Stimulated activated naive B cell treated with anti-CD40 and anti-IgM and Interleukin-4, amounts not matched to agents 10 μg/mL and 1 μg/mL and 100 μg/mL, for 72 hours (primary cell): Measurements from ENCODE around the gene TGDS.
A peak's percentile ranks its signal among the peaks of the same experiment; 100 is the strongest.
"Not testable (repeated sequence)": the region's sequence is repeated elsewhere in the genome, so short reads cannot be mapped to it uniquely, and the experiment has no call there.

ENCODE experiments used
- ATAC-seq, 2 donors: fragments of 150-1000 bp; cut with Tn5 transposase; replicated peaks; 2 replicates each; pipeline ENCODE4 v1.10.0; 2021; ENCODE audit warnings: moderate library complexity in 1 of 2
- DNase-seq: peaks from one replicate; pipeline ENCODE4 v3.0.0; 2021
- H3K27ac Mint-ChIP-seq: one replicate; pipeline ENCODE4 v1.8.0; 2022; ENCODE audit warnings: mild to moderate bottlenecking, mixed read lengths
- H3K27me3 Mint-ChIP-seq, 2 donors: one replicate each; pipeline ENCODE4 v1.8.0; 2022; ENCODE audit warnings: mixed read lengths in 2 of 2
- H3K36me3 Mint-ChIP-seq, 2 donors: one replicate each; pipeline ENCODE4 v1.8.0; 2022; ENCODE audit warnings: mixed read lengths in 2 of 2, mild to moderate bottlenecking in 1 of 2
- H3K4me1 Mint-ChIP-seq, 2 donors: one replicate each; pipeline ENCODE4 v1.8.0; 2022; ENCODE audit warnings: mixed read lengths in 2 of 2, mild to moderate bottlenecking in 1 of 2
- H3K4me3 Mint-ChIP-seq, 2 donors: one replicate each; pipeline ENCODE4 v1.8.0; 2022; ENCODE audit warnings: mild to moderate bottlenecking in 2 of 2, mixed read lengths in 2 of 2, moderate library complexity in 1 of 2
- H3K9me3 Mint-ChIP-seq, 2 donors: one replicate each; pipeline ENCODE4 v1.8.0; 2022; ENCODE audit warnings: mixed read lengths in 2 of 2, mild to moderate bottlenecking in 1 of 2

Gene TGDS, protein sequence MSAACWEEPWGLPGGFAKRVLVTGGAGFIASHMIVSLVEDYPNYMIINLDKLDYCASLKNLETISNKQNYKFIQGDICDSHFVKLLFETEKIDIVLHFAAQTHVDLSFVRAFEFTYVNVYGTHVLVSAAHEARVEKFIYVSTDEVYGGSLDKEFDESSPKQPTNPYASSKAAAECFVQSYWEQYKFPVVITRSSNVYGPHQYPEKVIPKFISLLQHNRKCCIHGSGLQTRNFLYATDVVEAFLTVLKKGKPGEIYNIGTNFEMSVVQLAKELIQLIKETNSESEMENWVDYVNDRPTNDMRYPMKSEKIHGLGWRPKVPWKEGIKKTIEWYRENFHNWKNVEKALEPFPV

DNA sequence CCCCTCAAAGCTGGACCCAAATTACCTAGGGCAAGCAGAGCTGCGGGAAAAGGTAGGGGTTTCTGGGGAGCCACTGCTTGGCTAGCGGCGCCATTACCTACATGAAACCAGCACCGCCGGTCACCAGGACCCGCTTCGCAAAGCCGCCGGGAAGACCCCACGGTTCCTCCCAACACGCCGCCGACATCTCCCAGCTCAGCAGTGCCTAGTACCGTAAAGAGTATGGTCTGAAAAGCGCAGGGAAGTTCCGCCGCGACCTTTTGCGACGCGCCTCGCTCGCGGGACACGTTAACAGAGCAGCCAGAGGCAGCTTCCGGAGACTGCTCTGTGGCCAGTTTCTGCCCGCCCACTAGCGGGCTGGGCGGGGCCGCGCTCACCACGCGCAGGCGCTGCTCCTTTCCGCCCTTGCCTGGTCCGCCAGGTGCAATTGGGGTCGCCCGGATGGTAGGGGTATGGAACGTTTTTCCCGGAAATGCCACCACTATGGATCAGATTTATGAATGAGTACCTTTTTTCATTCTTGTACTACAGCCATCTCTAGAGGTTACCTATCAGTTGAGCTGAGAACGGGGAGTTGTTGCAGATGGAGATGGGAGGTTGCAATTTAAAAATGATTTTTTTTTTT, at the start of gene TGDS:
TGDS (minus strand) TSS at position 203 of the 625 bp plus-strand sequence; CDS start at position 187, 16 bp downstream.
- H3K36me3 Mint-ChIP-seq, result peaks cover 7 to 8% of the 10 kb centered on the region in 2 donors
- no peaks in the 10 kb centered on the region for H3K27me3 Mint-ChIP-seq
- peak; percentile 88 for DNase-seq
- H3K27ac Mint-ChIP-seq, result peak within 1 kb of the TSS; percentile 93
- H3K9me3 Mint-ChIP-seq, result peaks cover 4% of the 10 kb centered on the region in 2 donors
- H3K4me1 Mint-ChIP-seq, result peaks cover 18 to 29% of the 10 kb centered on the region in 2 donors
- peak; percentile 95 to 97 for ATAC-seq
- peak within 1 kb of the TSS; percentile 92 to 93 for H3K4me3 Mint-ChIP-seq

DNA sequence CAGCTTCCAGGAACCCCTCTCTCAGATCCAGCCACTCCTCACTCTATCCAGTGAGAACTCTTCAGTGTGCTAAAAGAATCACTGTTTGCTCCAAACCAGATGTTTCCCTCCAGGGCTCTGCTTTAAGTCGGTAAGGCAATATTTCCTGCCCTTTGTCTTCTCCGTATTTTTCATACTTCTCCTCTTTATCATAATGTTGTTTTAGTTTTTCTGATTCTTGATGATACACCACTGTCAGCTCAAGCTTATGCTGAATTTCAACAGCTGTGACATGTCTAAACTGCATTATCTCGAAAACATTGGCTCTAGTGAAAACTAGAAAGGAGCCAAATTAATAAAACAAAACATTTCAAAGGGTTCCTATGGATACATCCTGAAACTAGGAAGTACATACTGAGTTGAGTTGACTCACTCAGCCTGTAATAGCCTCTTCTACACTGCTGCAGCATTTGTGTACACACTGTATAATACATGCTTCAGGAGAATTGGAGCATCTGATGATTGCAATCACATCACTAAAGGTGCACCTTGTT, 45.5 kb upstream of the TGDS start:
- DNase-seq, result no peak

DNA sequence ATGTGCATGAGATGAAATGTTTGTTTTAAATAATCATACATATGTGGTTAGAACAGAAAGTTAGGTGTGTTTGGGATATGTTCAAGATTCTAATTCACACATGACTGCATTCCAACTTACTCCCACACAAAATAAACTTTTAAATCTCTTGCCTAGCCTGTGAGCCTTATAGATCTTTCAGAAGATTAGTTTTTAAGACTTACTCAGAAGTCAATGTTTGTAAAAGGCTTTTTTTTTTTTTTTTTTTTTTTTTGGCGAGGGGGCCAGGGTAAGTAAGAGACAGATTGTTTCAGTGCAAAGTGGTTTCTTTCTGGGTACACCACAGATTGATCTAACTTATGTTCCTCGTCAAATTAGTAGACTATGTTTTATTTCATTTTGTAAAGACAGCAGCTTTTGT, 44.8 kb upstream of the TGDS start:
- H3K4me3 Mint-ChIP-seq, result no peak overlapping the region
- H3K27ac Mint-ChIP-seq, result no peak overlapping the region
- peaks cover 0 to 2% of the 10 kb centered on the region in 2 donors for H3K4me1 Mint-ChIP-seq
- H3K36me3 Mint-ChIP-seq, result peaks cover 0 to 4% of the 10 kb centered on the region in 2 donors
- no peak for ATAC-seq
- peaks cover 0 to 4% of the 10 kb centered on the region in 2 donors for H3K27me3 Mint-ChIP-seq
- peaks cover 4 to 6% of the 10 kb centered on the region in 2 donors for H3K9me3 Mint-ChIP-seq
- DNase-seq, result no peak

More for the DNA sequence above, 45.5 kb upstream of the TGDS start:
- ATAC-seq, result no peak
- no peak overlapping the region for H3K4me3 Mint-ChIP-seq
- H3K9me3 Mint-ChIP-seq, result peaks cover 4 to 6% of the 10 kb centered on the region in 2 donors
- H3K27me3 Mint-ChIP-seq, result peaks cover 0 to 4% of the 10 kb centered on the region in 2 donors
- no peak overlapping the region for H3K27ac Mint-ChIP-seq
- peaks cover 0 to 4% of the 10 kb centered on the region in 2 donors for H3K36me3 Mint-ChIP-seq
- H3K4me1 Mint-ChIP-seq, result no peaks in the 10 kb centered on the region

GRCh38 chr13:94637677-94638076, 41.7 kb upstream of the TGDS start:
- not testable (repeated sequence) for H3K4me1 Mint-ChIP-seq, H3K4me3 Mint-ChIP-seq, H3K9me3 Mint-ChIP-seq, DNase-seq, ATAC-seq, H3K27me3 Mint-ChIP-seq, H3K27ac Mint-ChIP-seq
- peaks cover 5 to 14% of the 10 kb centered on the region in 2 donors for H3K36me3 Mint-ChIP-seq

- H3K4me1 Mint-ChIP-seq, result peaks cover 0 to 2% of the 10 kb centered on the region in 2 donors
- DNase-seq (no peak), ATAC-seq (no peak)
- H3K9me3 Mint-ChIP-seq, result peaks cover 4 to 6% of the 10 kb centered on the region in 2 donors
- H3K36me3 Mint-ChIP-seq, result peaks cover 5 to 18% of the 10 kb centered on the region in 2 donors
- H3K27me3 Mint-ChIP-seq, result peaks cover 0 to 4% of the 10 kb centered on the region in 2 donors
- H3K4me3 Mint-ChIP-seq, result no peak overlapping the region
- H3K27ac Mint-ChIP-seq, result no peak overlapping the region
Measured at GRCh38 chr13:94636942-94637578, 41.1 kb upstream of the TGDS start.

DNA sequence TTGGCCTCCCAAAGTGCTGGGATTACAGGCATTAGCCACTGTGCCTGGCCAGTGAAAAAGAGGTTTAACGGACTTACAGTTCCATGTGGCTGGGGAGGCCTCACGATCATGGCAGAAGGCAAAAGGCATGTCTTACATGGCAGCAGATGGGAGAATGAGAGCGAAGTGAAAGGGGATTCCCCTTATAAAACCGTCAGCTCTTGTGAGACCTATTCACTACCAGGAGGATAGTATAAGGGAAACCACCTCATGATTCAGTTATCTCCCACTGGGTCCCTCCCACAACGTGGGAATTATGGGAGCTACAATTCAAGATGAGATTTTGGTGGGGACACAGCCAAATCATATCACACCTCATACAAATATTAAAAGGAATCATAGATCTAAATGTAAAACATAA, 40.1 kb upstream of the TGDS start:
- H3K36me3 Mint-ChIP-seq, result peaks cover 5 to 18% of the 10 kb centered on the region in 2 donors
- DNase-seq, H3K27me3 Mint-ChIP-seq, H3K9me3 Mint-ChIP-seq, H3K4me1 Mint-ChIP-seq, ATAC-seq, H3K4me3 Mint-ChIP-seq, H3K27ac Mint-ChIP-seq: not testable (repeated sequence)

DNA sequence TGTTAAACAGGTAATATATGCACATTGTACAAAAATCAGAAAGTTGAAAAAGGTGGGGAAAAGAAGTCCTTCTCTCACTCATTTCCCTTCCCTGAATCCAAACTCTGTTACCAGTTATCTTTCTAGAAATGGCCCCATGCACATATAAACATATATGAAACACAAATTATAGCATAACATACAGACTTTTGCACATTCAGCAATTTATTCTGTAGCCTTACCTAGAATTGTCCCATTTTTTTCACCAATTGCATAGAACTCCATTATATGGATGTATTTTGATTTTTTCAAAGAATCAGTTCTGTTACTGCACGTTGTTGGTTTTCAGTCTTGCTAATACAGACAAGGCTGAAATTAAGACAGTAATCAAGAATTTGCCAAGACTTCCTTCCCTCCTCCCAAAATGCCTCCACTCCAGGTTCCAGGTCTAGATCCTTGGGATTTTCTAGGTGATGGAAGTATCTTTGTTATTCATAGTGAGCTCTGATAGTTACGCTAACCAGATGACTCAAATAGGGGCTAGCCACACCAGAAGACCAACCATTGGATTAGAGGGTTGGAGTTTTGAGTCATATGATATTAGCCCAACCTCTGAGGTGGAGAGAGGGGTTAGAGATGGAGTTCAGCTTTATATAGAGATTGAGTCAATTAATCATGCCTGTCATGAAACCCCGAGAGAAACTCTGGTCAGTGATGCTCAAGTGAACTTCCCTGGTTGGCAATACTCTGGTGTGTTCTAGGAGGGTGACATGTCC, 36.5 kb upstream of the TGDS start:
- H3K9me3 Mint-ChIP-seq, result peaks cover 2 to 3% of the 10 kb centered on the region in 2 donors
- DNase-seq (no peak), ATAC-seq (no peak)
- H3K27ac Mint-ChIP-seq, result no peak overlapping the region
- H3K4me3 Mint-ChIP-seq, result no peak overlapping the region
- H3K4me1 Mint-ChIP-seq, result peaks cover 0 to 2% of the 10 kb centered on the region in 2 donors
- H3K36me3 Mint-ChIP-seq, result peaks cover 19 to 29% of the 10 kb centered on the region in 2 donors
- no peaks in the 10 kb centered on the region for H3K27me3 Mint-ChIP-seq

DNA sequence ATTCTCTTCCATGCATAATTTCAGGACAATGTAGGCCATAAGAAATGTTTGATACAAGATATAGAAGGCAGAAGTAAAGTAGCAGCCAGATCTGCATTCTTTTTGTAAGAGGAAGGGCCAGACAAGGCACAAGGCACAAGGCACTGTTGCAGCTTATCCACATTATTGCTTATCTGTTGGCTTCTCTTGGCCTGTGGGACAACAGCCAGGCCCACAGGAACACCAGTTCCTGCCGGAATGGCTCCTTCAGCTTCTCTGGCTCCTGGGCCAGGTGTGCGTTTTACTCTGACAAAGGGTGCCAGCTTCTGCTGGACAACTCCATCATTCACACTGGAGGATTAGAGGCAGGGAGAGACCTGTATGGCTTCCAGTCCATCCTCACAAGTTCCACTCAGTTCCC, 34.9 kb upstream of the TGDS start:
- ATAC-seq, result no peak
- Mint-ChIP-seq H3K4me1 (peaks cover 0 to under 1% of the 10 kb centered on the region in 2 donors), H3K27me3 (no peaks in the 10 kb centered on the region), H3K9me3 (no peaks in the 10 kb centered on the region), H3K36me3 (peaks cover 22 to 29% of the 10 kb centered on the region in 2 donors), H3K27ac (no peak overlapping the region), H3K4me3 (no peak overlapping the region)
- no peak for DNase-seq

- Mint-ChIP-seq H3K4me1 (no peaks in the 10 kb centered on the region), H3K4me3 (no peak overlapping the region), H3K9me3 (no peaks in the 10 kb centered on the region), H3K36me3 (peaks cover 12 to 19% of the 10 kb centered on the region in 2 donors), H3K27me3 (no peaks in the 10 kb centered on the region), H3K27ac (no peak overlapping the region)
- ATAC-seq, result no peak
- no peak for DNase-seq
Measured at GRCh38 chr13:94623316-94623715, 27.4 kb upstream of the TGDS start.

DNA sequence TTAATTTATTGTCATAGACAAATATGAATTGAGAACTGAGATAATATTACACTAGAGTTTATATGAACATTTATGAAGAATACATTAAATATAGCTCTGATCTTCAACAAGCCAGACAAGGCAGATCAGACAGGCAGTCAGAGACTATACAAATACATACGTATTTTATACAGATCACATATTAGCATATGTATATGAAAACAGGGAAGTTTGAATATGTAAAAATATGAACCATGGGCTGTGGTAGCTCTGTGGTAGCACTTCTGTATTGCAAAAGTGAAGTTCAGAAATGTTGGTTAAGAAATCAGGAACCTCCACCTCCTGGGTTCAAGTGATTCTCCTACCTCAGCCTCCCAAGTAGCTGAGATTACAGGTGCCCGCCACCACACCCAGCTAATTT, 26.4 kb upstream of the TGDS start:
- no peak overlapping the region for H3K27ac Mint-ChIP-seq
- no peak for ATAC-seq
- H3K36me3 Mint-ChIP-seq, result peaks cover 12 to 19% of the 10 kb centered on the region in 2 donors
- H3K9me3 Mint-ChIP-seq, result no peaks in the 10 kb centered on the region
- no peaks in the 10 kb centered on the region for H3K4me1 Mint-ChIP-seq
- no peaks in the 10 kb centered on the region for H3K27me3 Mint-ChIP-seq
- no peak for DNase-seq
- H3K4me3 Mint-ChIP-seq, result no peak overlapping the region

DNA sequence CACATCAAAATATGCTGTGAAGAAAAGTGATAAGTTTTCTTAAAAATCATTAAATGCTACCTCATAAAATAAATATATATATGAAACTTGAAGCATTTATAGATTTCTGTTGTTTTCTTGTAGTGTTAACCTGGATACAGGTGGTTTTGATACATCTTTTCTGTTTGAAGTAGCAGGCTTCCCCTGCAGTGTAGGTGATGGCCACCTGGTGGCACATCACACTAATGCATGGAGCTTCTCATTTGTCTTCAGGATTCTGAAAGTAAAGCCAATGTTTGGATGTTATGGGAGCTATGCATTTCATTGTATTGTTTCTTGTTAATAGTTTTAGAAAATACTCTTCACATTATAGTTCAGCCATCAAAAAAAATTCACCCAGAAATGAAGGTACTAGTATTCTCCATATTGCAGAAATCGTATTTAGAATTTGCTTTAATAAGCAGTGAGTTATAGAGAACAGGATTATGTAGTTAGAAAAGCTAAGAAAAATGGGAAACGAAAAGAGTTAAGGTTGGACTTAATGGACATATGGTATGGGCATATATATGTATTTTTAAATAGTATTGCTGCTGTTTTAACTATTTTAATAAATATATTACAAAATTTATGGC, 24.4 kb upstream of the TGDS start:
- Mint-ChIP-seq H3K27me3 (no peaks in the 10 kb centered on the region), H3K4me1 (no peaks in the 10 kb centered on the region), H3K9me3 (no peaks in the 10 kb centered on the region), H3K36me3 (peaks cover 8 to 19% of the 10 kb centered on the region in 2 donors), H3K4me3 (no peak overlapping the region), H3K27ac (no peak overlapping the region)
- DNase-seq (no peak), ATAC-seq (peak; percentile 61 to 62)

- Mint-ChIP-seq H3K4me3 (no peak overlapping the region), H3K27me3 (no peaks in the 10 kb centered on the region), H3K4me1 (no peaks in the 10 kb centered on the region), H3K36me3 (peaks cover 8 to 14% of the 10 kb centered on the region in 2 donors), H3K27ac (no peak overlapping the region), H3K9me3 (no peaks in the 10 kb centered on the region)
- DNase-seq, result no peak
- ATAC-seq, result no peak
Measured at GRCh38 chr13:94617389-94618000, 21.5 kb upstream of the TGDS start.

DNA sequence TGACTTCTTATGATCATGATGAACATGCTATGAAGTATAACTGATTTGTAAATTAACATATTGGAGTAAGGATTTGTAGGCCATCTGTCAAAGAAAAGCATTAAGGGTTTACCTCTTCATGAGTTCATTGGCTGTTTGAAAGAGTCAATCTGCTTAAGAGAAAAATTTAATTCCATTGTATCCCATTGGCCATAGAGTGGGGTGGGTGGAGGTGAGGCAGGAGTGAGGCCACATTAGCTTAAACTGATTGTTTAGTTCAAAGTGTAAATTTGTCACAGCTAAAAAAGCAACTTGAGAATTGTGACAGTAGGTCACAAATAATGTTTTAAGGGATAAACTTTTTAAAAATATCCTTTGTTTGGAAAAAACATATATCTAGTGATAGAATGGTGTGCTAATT, 17.1 kb upstream of the TGDS start:
- H3K36me3 Mint-ChIP-seq, result peaks cover 15 to 20% of the 10 kb centered on the region in 2 donors
- no peaks in the 10 kb centered on the region for H3K9me3 Mint-ChIP-seq
- ATAC-seq, result no peak

More for the DNA sequence above, 17.1 kb upstream of the TGDS start:
- no peaks in the 10 kb centered on the region for H3K4me1 Mint-ChIP-seq
- no peak overlapping the region for H3K4me3 Mint-ChIP-seq
- no peaks in the 10 kb centered on the region for H3K27me3 Mint-ChIP-seq
- DNase-seq, result no peak
- no peak overlapping the region for H3K27ac Mint-ChIP-seq
